ENCODE measurements around the gene INSYN2B.

Gene INSYN2B

DNA sequence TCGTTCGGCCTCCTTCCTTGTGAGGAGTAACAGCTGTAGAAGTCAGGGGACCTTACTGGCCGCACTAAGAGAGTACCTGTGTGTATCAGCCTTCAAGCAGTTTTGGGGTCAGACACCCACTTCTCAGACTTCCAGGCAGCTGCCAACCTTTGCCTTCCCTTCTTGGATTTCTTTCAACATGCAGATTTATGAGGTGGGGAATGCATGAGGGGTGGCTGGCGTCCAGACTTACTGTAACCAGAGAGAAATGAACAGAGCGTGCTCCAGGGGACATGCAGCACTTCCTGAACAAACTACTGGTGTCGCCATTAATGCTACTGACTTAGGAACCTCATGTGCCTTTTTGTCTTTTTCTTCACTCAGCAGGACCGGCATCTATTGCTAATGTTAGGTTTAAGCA, 46.7 kb downstream of the INSYN2B start:
- Histone ChIP-seq H3K27me3 (replicated peaks; ENCODE audit: insufficient read depth, low read length) (no peaks in the 10 kb centered on the region), H4K20me1 (ENCODE audit: insufficient read depth, low read length) (no peaks in the 10 kb centered on the region), H3K9me2 (replicated peaks; ENCODE audit: insufficient read depth, low read length) (no peaks in the 10 kb centered on the region), H3K9me3 (replicated peaks; ENCODE audit: insufficient read depth, low read length) (no peaks in the 10 kb centered on the region), H3F3A (ENCODE audit: insufficient read depth, low read length) (no peaks in the 10 kb centered on the region), H3K4me3 (ENCODE audit: low read length) (no peak overlapping the region), H2AFZ (ENCODE audit: low read length) (no peak overlapping the region), H3K79me2 (ENCODE audit: low read length) (no peaks in the 10 kb centered on the region), H3K9ac (ENCODE audit: low read length) (no peak overlapping the region), H3K4me1 (ENCODE audit: low read length) (peaks cover 14% of the 10 kb centered on the region), H3K4me2 (ENCODE audit: low read depth, low read length) (no peak overlapping the region), H3K27ac (ENCODE audit: low read length) (no peak overlapping the region), H3K36me3 (replicated peaks; ENCODE audit: insufficient read depth, low read length) (no peaks in the 10 kb centered on the region)
- no peak for DNase-seq
- TF ChIP-seq EZH2phosphoT487 (IDR thresholded peaks at IDR 0.05; ENCODE audit: low read length) (no peak), EZH2 (optimal IDR thresholded peaks at IDR 0.05; ENCODE audit: low read depth, low read length) (no peak)
- TF ChIP-seq, protein P1, sequence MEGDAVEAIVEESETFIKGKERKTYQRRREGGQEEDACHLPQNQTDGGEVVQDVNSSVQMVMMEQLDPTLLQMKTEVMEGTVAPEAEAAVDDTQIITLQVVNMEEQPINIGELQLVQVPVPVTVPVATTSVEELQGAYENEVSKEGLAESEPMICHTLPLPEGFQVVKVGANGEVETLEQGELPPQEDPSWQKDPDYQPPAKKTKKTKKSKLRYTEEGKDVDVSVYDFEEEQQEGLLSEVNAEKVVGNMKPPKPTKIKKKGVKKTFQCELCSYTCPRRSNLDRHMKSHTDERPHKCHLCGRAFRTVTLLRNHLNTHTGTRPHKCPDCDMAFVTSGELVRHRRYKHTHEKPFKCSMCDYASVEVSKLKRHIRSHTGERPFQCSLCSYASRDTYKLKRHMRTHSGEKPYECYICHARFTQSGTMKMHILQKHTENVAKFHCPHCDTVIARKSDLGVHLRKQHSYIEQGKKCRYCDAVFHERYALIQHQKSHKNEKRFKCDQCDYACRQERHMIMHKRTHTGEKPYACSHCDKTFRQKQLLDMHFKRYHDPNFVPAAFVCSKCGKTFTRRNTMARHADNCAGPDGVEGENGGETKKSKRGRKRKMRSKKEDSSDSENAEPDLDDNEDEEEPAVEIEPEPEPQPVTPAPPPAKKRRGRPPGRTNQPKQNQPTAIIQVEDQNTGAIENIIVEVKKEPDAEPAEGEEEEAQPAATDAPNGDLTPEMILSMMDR (IDR thresholded peaks at IDR 0.05; ENCODE audit: low read length) = no peak

DNA sequence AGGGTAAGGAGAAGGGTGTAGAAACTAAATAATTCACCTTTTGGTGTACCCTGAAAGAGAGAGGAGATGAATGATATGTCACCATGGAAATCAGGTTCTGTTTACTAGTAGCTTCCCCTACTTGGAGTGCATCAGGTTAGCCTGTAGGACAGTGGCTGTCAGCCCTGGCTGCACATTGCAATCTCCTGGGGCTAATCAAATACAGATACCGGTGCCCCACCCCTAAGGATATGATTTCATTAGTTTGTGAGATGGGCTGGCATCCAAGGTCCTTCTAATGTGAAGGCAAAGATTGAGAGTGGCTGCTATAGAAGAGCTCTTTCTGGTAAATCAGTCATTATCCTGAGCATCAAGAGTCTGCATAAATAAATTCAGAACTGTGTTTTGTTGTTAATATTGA, 47.2 kb downstream of the INSYN2B start:
- Histone ChIP-seq H3K9me2 (replicated peaks; ENCODE audit: insufficient read depth, low read length) (no peaks in the 10 kb centered on the region), H3K4me1 (ENCODE audit: low read length) (peaks cover 14% of the 10 kb centered on the region), H3F3A (ENCODE audit: insufficient read depth, low read length) (no peaks in the 10 kb centered on the region), H3K4me2 (ENCODE audit: low read depth, low read length) (no peak overlapping the region), H3K4me3 (ENCODE audit: low read length) (no peak overlapping the region), H3K27ac (ENCODE audit: low read length) (no peak overlapping the region), H3K27me3 (replicated peaks; ENCODE audit: insufficient read depth, low read length) (no peaks in the 10 kb centered on the region), H3K9me3 (replicated peaks; ENCODE audit: insufficient read depth, low read length) (no peaks in the 10 kb centered on the region), H2AFZ (ENCODE audit: low read length) (no peak overlapping the region), H3K79me2 (ENCODE audit: low read length) (no peaks in the 10 kb centered on the region), H3K36me3 (replicated peaks; ENCODE audit: insufficient read depth, low read length) (no peaks in the 10 kb centered on the region), H3K9ac (ENCODE audit: low read length) (no peak overlapping the region), H4K20me1 (ENCODE audit: insufficient read depth, low read length) (no peaks in the 10 kb centered on the region)
- DNase-seq = no peak
- TF ChIP-seq EZH2phosphoT487 (IDR thresholded peaks at IDR 0.05; ENCODE audit: low read length) (no peak), EZH2 (optimal IDR thresholded peaks at IDR 0.05; ENCODE audit: low read depth, low read length) (no peak)
- TF ChIP-seq, protein P1 (IDR thresholded peaks at IDR 0.05; ENCODE audit: low read length) = no peak

DNA sequence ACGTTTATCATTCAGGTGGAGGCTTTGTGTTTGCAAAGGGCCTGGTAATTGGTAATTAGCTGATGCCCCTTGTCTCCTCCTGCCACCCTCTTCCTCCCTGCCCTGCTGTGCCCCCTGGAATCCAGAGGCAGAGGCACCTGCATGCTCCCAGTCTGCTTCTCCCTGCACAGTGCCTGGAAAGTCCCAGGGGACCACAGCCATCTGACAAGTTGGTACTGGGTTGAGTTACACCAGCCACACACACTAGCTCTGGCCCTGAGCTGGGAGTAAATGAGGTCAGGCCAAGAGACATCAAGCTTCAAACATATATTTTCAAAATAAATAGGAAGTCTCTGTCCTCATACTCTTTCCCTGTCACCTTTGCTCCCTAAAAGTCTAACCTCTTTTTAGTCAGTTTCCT, 56.3 kb downstream of the INSYN2B start:
- H3K4me2 ChIP-seq (ENCODE audit: low read depth, low read length) = no peak overlapping the region
- H2AFZ ChIP-seq (ENCODE audit: low read length) = no peak overlapping the region
- H3K79me2 ChIP-seq (ENCODE audit: low read length) = no peaks in the 10 kb centered on the region
- TF ChIP-seq, protein P1 (IDR thresholded peaks at IDR 0.05; ENCODE audit: low read length) = no peak
- H3K27ac ChIP-seq (ENCODE audit: low read length) = no peak overlapping the region
- no peaks in the 10 kb centered on the region for H4K20me1 ChIP-seq (ENCODE audit: insufficient read depth, low read length)
- H3K9ac ChIP-seq (ENCODE audit: low read length) = no peak overlapping the region
- H3K36me3 ChIP-seq (replicated peaks; ENCODE audit: insufficient read depth, low read length) = no peaks in the 10 kb centered on the region
- no peaks in the 10 kb centered on the region for H3K27me3 ChIP-seq (replicated peaks; ENCODE audit: insufficient read depth, low read length)
- no peak overlapping the region for H3K4me3 ChIP-seq (ENCODE audit: low read length)
- H3F3A ChIP-seq (ENCODE audit: insufficient read depth, low read length) = no peaks in the 10 kb centered on the region
- H3K9me3 ChIP-seq (replicated peaks; ENCODE audit: insufficient read depth, low read length) = no peaks in the 10 kb centered on the region
- DNase-seq = no peak
- no peaks in the 10 kb centered on the region for H3K9me2 ChIP-seq (replicated peaks; ENCODE audit: insufficient read depth, low read length)
- no peaks in the 10 kb centered on the region for H3K4me1 ChIP-seq (ENCODE audit: low read length)
